Breast epithelium (tissue), 3 donors: ENCODE measurements around the gene SPOCK1.

Experiments used
- CTCF ChIP-seq, 3 donors: fragments of 450-650 bp; IDR thresholded peaks; one replicate each; pipeline ENCODE4 v1.5.1; 2016 to 2017; ENCODE audit warnings: antibody characterized with exemption in 3 of 3, mild to moderate bottlenecking in 3 of 3, moderate library complexity in 3 of 3
- POLR2A ChIP-seq: fragments of 450-650 bp; IDR thresholded peaks from one replicate; pipeline ENCODE4 v1.6.1; 2016; ENCODE audit warnings: antibody characterized with exemption, mild to moderate bottlenecking, moderate library complexity
- POLR2AphosphoS5 ChIP-seq, 3 donors: sonication (generic); formaldehyde crosslinking; IDR thresholded peaks; one replicate each; pipeline ENCODE4 v1.6.1; 2017; ENCODE audit warnings: antibody characterized with exemption in 3 of 3

GRCh38 chr5:137265457-137265856 is 233.7 kb downstream of the SPOCK1 start:
- TF ChIP-seq CTCF (IDR thresholded peaks at IDR 0.05) (no peak), POLR2A (no peak), POLR2AphosphoS5 (IDR thresholded peaks at IDR 0.05) (no peak)
